GM21367 (cell line): Measurements from ENCODE around the gene SMURF2.
"Not testable (repeated sequence)": the region's sequence is repeated elsewhere in the genome, so short reads cannot be mapped to it uniquely, and the experiment has no call there.

ENCODE experiments used
- ATAC-seq: cut with Tn5 transposase; IDR thresholded peaks from one replicate; pipeline ENCODE4 v1.9.1; 2021; ENCODE audit not compliant: unreplicated experiment

The SMURF2 gene

DNA sequence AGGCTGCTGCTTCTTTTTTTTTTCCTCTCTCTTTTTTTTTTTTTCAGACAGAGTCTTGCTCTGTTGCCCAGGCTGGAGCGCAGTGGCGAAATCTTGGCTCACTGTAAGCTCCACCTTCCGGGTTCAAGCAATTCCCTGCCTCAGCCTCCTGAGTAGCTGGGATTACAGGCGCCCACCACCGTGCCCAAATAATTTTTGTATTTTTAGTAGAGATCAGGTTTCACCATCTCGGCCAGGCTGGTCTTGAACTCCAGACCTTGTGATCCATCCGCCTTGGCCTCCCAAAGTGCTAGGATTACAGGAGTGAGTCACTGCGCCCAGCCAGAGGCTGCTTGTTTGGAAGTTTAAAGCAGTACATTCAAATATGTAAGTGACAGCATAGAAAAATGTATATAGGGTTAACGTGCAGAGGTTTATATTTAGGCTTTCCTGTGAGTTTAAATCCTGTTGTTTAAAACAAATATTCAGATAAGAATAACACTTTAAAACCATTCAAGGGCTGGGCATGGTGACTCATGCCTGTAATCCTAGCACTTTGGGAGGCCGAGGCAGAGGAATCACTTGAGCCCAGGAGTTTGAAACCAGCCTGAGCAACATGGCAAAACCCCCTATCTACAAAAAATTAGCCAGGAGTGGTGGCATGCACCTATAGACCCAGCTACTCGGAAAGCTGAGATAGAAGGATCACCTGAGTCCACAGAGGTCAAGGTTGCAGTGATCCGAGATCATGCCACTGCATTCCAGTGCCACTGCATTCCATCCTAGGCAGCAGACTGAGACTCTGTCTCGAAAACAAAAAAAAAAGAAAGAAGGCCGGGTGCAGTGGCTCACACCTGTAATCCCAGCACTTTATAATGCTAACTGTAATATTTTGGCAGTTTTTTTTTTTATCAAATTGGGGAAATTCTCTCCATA, 6.0 kb upstream of the SMURF2 start:
- ATAC-seq: not testable (repeated sequence)

- ATAC-seq: not testable (repeated sequence)
These were observed 2.3 kb upstream of the SMURF2 start for GRCh38 chr17:64664299-64664981.

GRCh38 chr17:64663836-64664235, 1.7 kb upstream of the SMURF2 start:
- ATAC-seq: not testable (repeated sequence)

- ATAC-seq: no peak
These were observed 764 bp upstream of the SMURF2 start for GRCh38 chr17:64662774-64663367.

DNA sequence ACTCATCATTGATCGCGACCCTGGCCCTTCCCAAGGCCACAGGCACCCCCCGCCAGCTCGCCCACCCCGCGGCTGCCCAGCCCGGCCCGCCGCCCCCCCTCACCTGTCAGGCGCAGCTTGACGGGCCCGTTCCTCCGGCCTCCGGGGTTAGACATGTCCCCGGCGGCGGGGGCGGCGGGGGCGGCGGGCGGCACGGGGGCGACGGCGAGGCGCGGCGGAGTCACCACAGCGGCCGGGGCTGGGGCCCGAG, 456 bp downstream of the SMURF2 start:
- peak; percentile 45 for ATAC-seq

GRCh38 chr17:64660978-64661725, 955 bp downstream of the SMURF2 start:
- not testable (repeated sequence) for ATAC-seq

GRCh38 chr17:64660195-64660977, 1.7 kb downstream of the SMURF2 start:
- ATAC-seq: not testable (repeated sequence)

DNA sequence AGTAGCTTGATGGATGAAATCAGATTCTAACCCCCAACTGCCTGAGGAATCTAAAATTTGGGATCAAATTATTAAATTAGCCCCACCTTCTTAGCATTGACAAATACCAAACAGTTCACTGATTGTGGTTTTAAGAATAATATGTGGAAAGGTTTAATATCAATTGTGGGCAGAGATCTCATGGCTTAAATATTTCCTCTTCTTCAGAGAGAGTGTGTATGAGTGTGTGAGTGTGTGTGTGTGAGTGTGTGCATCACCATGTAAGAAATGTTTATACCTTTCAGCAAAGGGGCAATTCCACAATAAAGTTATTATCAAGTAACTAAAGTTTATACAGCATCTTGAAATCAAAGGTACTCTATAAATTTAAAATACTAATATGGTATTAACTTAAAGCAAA, 3.2 kb downstream of the SMURF2 start:
- no peak for ATAC-seq

DNA sequence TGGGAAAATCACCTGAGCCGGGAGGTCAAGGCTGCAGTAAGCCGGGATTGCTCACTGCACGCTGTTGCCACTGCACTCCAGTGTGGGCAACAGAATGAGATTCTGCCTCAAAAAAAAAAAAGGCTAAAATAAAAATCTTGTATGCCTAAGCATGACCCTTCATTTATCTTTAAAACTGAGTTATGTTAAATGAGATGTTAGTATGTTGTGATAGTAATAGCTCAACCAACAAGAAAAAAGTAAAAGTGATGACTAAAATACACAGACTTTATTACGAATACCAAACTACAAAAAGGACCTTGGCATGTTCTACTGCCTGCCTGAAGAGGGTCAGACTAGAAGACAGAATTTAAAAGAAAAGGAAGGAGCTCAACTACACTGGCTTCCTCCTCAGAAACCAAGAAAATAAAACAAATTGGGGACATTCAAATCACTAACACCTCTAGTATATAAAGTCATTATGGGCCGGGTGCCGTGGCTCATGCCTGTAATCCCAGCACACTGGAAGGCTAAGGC, 4.4 kb downstream of the SMURF2 start:
- no peak for ATAC-seq

- ATAC-seq: no peak
These were observed 6.4 kb downstream of the SMURF2 start for GRCh38 chr17:64655704-64656103.

GRCh38 chr17:64653985-64654355, 8.1 kb downstream of the SMURF2 start:
- no peak for ATAC-seq

- ATAC-seq: no peak
These were observed 8.7 kb downstream of the SMURF2 start for GRCh38 chr17:64653325-64653984.

DNA sequence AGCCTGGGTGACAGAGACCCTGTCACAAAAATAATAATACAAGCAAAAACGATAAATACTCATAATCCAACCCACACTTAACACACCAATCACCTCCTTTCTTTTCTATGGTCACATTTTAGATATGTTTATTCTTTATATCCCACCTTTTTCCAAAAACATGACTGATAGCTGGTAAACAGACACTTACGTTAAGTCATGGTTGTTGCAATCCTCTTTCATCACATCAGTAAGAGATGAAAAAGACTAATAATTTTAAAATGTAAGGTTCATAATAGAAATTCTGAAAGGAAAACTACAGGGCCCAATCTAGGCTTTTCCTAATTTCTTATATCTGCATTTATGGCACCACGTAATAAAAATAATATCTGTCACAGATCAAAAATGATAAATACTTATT, 10.2 kb downstream of the SMURF2 start:
- ATAC-seq: no peak

GRCh38 chr17:64648234-64648633, 13.9 kb downstream of the SMURF2 start:
- ATAC-seq: no peak

GRCh38 chr17:64647817-64648216, 14.3 kb downstream of the SMURF2 start:
- no peak for ATAC-seq

- ATAC-seq: no peak
These were observed 22.6 kb downstream of the SMURF2 start for GRCh38 chr17:64639516-64639915.

- ATAC-seq: no peak
These were observed 23.4 kb downstream of the SMURF2 start for GRCh38 chr17:64638552-64639203.

GRCh38 chr17:64635647-64636305, 26.3 kb downstream of the SMURF2 start:
- ATAC-seq: no peak

DNA sequence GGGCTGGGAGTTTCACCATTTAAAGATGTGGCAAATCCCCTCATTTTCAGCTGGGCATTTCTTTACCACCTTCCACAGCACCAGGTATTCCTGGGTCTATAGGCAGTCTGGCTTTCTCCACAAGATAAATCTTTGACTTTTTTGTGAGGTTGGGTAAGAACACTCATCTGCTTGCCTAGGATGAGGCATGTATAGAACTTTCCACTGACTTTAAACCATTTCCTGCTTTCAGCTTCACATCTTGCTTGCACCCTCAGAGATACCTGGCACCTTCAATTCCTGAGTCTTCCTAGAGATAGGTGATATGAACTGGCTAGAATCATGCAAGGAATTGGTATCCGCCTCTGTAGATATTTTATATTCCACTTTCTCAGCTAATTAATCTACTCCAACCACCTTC, 27.9 kb downstream of the SMURF2 start:
- ATAC-seq: no peak
